GM18858 (cell line): ENCODE results near the gene FRMD4A.
"Not testable (repeated sequence)": the region's sequence is repeated elsewhere in the genome, so short reads cannot be mapped to it uniquely, and the experiment has no call there.

ENCODE experiments used
- ATAC-seq: cut with Tn5 transposase; IDR thresholded peaks from one replicate; pipeline ENCODE4 v1.9.1; 2021; ENCODE audit not compliant: unreplicated experiment

The FRMD4A gene

GRCh38 chr10:14244147-14244546 is 86.6 kb downstream of the FRMD4A start:
- no peak for ATAC-seq

GRCh38 chr10:14243221-14243620 is 87.5 kb downstream of the FRMD4A start:
- no peak for ATAC-seq

GRCh38 chr10:14241196-14241595 is 89.5 kb downstream of the FRMD4A start:
- no peak for ATAC-seq

GRCh38 chr10:14240253-14241189 is 90.2 kb downstream of the FRMD4A start:
- ATAC-seq: no peak

- ATAC-seq: not testable (repeated sequence)
Measured at GRCh38 chr10:14238659-14239058, 92.1 kb downstream of the FRMD4A start.

GRCh38 chr10:14236341-14236740 is 94.4 kb downstream of the FRMD4A start:
- ATAC-seq: no peak

- ATAC-seq: no peak
Measured at GRCh38 chr10:14235566-14236195, 95.0 kb downstream of the FRMD4A start.

GRCh38 chr10:14233566-14233965 is 97.2 kb downstream of the FRMD4A start:
- ATAC-seq: no peak

GRCh38 chr10:14228798-14229197 is 101.9 kb downstream of the FRMD4A start:
- ATAC-seq: not testable (repeated sequence)

- no peak for ATAC-seq
Measured at GRCh38 chr10:14225379-14225778, 105.3 kb downstream of the FRMD4A start.

- ATAC-seq: no peak
Measured at GRCh38 chr10:14220026-14220425, 110.7 kb downstream of the FRMD4A start.

- ATAC-seq: no peak
Measured at GRCh38 chr10:14219411-14219810, 111.3 kb downstream of the FRMD4A start.

- ATAC-seq: no peak
Measured at GRCh38 chr10:14215641-14216040, 115.1 kb downstream of the FRMD4A start.

- not testable (repeated sequence) for ATAC-seq
Measured at GRCh38 chr10:14213703-14214102, 117.0 kb downstream of the FRMD4A start.

- no peak for ATAC-seq
Measured at GRCh38 chr10:14211610-14212009, 119.1 kb downstream of the FRMD4A start.

- no peak for ATAC-seq
Measured at GRCh38 chr10:14208231-14208630, 122.5 kb downstream of the FRMD4A start.

GRCh38 chr10:14205233-14205632 is 125.5 kb downstream of the FRMD4A start:
- no peak for ATAC-seq

GRCh38 chr10:14200698-14201544 is 129.8 kb downstream of the FRMD4A start:
- ATAC-seq: no peak

GRCh38 chr10:14199098-14199497 is 131.6 kb downstream of the FRMD4A start:
- ATAC-seq: not testable (repeated sequence)

GRCh38 chr10:14198078-14198477 is 132.6 kb downstream of the FRMD4A start:
- no peak for ATAC-seq

- no peak for ATAC-seq
Measured at GRCh38 chr10:14196113-14196512, 134.6 kb downstream of the FRMD4A start.
